AG04450 (cell line): ENCODE data around the gene COL11A2. TPM values are rescaled to one million over a fixed set of nuclear protein-coding genes. Genes with fewer than 3 reads are reported as not detected.
"Not testable (repeated sequence)": the region's sequence is repeated elsewhere in the genome, so short reads cannot be mapped to it uniquely, and the experiment has no call there.

ENCODE experiments used
- CTCF ChIA-PET: fragments of 300-600, 350-600 bp; formaldehyde crosslinking; extraction: SDS; loops from one replicate; lab custom pipeline; 2022; ENCODE audit warnings: antibody characterized with exemption, inconsistent platforms; lab: Charles Lee
- POLR2A ChIA-PET: fragments of 350-600 bp; formaldehyde crosslinking; extraction: SDS; loops from one replicate; lab custom pipeline; 2021; ENCODE audit warnings: antibody characterized with exemption, inconsistent platforms; lab: Yijun Ruan, JAX
- DNase-seq: peaks from one replicate; pipeline ENCODE4 v3.0.0-alpha.2; 2011; ENCODE audit warnings: low read depth, low spot score
- H3K27ac ChIP-seq: one replicate; pipeline ENCODE4 v1.5.1; 2012; ENCODE audit warnings: low read depth, low read length, control low read depth
- H3K27me3 ChIP-seq: one replicate; pipeline ENCODE4 v1.6.0; 2012; ENCODE audit warnings: low read length; ENCODE audit not compliant: control insufficient read depth, insufficient read depth
- H3K4me3 ChIP-seq: 2 replicates; pipeline ENCODE4 v1.5.1; 2011; ENCODE audit warnings: mild to moderate bottlenecking, low read depth, low read length, control low read depth
- H3K9me3 ChIP-seq: 2 replicates; pipeline ENCODE4 v1.5.1; 2012; ENCODE audit warnings: low read length; ENCODE audit not compliant: control insufficient read depth, insufficient read depth
- polyA plus RNA-seq: library from polyadenylated mRNA; depleted of rRNA; stranded (reverse); fragments of >200 nt; gene quantifications from 2 replicates; pipeline ENCODE4 v1.2.3, GENCODE V29; 2011
- TF ChIP-seq, protein P1 (sequence below): IDR thresholded peaks from 2 replicates; pipeline ENCODE4 v1.5.1; 2011; ENCODE audit warnings: low read depth, low read length, control low read depth, inconsistent platforms

The COL11A2 gene
- polyA plus RNA-seq, 1 experiment = 0.26 TPM

DNA sequence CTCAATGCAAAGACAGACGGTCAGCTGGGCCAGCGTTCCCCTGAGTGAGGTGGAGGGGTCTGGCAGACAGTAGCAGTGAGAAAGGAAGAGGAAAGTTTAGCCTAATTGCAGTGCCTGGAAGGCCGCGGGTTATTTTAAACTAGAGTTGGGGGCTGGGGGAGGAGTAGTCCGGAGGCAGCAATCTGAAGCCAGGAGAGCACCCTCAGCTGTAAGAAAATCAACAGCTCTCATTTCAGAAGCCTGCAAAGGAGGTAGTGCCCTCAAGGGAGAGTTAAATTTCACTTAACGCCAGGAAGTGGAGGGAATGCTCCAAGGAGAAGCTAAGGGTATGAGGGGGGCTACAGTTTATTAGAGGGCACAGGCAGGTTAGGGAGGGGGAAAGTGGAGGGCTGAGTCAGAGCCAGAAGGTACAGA, 43.0 kb upstream of the COL11A2 start:
- Histone ChIP-seq H3K4me3 (no peak overlapping the region), H3K9me3 (no peaks in the 10 kb centered on the region), H3K27me3 (peaks cover 33% of the 10 kb centered on the region), H3K27ac (no peak overlapping the region)
- TF ChIP-seq, protein P1, sequence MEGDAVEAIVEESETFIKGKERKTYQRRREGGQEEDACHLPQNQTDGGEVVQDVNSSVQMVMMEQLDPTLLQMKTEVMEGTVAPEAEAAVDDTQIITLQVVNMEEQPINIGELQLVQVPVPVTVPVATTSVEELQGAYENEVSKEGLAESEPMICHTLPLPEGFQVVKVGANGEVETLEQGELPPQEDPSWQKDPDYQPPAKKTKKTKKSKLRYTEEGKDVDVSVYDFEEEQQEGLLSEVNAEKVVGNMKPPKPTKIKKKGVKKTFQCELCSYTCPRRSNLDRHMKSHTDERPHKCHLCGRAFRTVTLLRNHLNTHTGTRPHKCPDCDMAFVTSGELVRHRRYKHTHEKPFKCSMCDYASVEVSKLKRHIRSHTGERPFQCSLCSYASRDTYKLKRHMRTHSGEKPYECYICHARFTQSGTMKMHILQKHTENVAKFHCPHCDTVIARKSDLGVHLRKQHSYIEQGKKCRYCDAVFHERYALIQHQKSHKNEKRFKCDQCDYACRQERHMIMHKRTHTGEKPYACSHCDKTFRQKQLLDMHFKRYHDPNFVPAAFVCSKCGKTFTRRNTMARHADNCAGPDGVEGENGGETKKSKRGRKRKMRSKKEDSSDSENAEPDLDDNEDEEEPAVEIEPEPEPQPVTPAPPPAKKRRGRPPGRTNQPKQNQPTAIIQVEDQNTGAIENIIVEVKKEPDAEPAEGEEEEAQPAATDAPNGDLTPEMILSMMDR = no peak
- POLR2A ChIA-PET = no interaction called here
- DNase-seq = no peak
- CTCF ChIA-PET = interaction anchor here (1.0 to 8.3 kb wide), 2 partner anchors 12 to 14 kb away, joined by 4 to 48 read pairs; no protein-coding TSS in a partner anchor

DNA sequence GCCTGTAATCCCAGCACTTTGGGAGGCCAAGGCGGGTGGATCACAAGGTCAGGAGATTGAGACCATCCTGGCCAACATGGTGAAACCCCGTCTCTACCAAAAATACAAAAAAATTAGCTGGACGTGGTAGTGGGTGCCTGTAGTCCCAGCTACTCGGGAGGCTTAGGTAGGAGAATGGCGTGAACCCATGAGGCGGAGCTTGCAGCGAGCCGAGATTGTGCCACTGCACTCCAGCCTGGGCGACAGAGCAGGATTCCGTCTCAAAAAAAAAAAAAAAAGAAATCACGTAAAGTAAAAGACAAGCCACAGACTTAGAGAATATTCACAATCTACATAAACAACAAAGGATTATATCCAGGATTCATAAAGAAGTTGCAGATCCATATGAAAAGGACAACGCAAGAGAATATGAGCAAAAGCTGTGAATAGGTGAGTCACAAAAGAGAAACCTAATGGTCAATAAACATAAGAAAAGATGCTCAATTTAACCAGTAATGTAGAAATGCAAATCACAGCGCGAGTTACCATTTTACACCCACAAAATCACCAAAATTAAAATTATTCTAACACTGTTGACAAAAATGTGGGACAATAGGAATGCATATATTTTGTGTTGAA, 34.3 kb upstream of the COL11A2 start:
- POLR2A ChIA-PET = interaction anchor here (0.7 kb wide), 1 partner anchor 12 kb away, joined by 3 read pairs; no protein-coding TSS in a partner anchor
- not testable (repeated sequence) for H3K4me3 ChIP-seq, H3K9me3 ChIP-seq, H3K27ac ChIP-seq, H3K27me3 ChIP-seq, DNase-seq
- CTCF ChIA-PET = interaction anchor here (0.6 to 2.6 kb wide), 3 partner anchors 22 to 27 kb away, joined by 5 to 13 read pairs (median 6); no protein-coding TSS in a partner anchor

DNA sequence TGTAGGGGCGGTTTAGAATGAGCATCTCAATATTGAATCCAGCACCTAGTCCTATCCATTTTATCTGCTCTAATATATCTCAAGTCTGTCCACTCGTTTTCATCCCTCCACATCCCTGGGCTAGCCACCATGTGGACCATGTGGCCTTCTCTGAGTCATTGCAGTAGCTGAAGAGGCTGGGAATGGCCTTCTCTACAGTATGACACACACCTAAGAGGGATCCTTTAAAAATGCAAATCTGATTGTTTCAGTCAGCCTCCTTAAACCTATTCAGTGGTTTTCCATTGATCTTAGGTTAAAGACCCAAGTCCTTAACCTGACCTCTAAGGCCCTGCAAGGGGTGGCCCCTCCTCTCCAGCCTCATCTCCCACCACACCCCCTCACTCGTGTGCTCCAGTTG, 25.4 kb upstream of the COL11A2 start:
- DNase-seq = no peak
- POLR2A ChIA-PET = no interaction called here

DNA sequence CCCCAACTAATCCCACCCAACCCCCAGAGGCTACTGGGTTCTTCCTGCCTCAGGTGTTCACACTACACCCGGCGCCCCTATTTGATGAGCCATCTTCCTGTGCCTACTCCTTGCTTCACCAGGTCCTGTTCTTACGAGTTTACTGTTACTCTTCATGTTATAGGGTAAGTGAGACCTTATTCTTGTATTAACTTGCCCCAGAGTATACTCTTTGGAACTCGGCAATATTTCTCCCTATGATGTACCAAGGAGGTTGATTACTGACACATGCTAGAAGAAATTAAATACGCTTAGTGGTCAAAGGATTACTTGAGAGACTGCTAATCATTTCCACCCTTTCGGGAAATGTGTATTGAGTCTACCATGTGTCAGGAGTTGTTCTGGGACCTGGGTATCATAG, 25.0 kb upstream of the COL11A2 start:
- peaks cover 14% of the 10 kb centered on the region for H3K27me3 ChIP-seq
- ChIA-PET POLR2A (no interaction called here), CTCF (no interaction called here)
- no peak overlapping the region for H3K4me3 ChIP-seq
- TF ChIP-seq, protein P1 = no peak
- DNase-seq = no peak
- H3K9me3 ChIP-seq = no peaks in the 10 kb centered on the region
- no peak overlapping the region for H3K27ac ChIP-seq

More for the DNA sequence above, 25.4 kb upstream of the COL11A2 start:
- TF ChIP-seq, protein P1 = no peak
- no peaks in the 10 kb centered on the region for H3K9me3 ChIP-seq
- H3K27ac ChIP-seq = no peak overlapping the region
- peaks cover 14% of the 10 kb centered on the region for H3K27me3 ChIP-seq
- H3K4me3 ChIP-seq = no peak overlapping the region
- CTCF ChIA-PET = no interaction called here

DNA sequence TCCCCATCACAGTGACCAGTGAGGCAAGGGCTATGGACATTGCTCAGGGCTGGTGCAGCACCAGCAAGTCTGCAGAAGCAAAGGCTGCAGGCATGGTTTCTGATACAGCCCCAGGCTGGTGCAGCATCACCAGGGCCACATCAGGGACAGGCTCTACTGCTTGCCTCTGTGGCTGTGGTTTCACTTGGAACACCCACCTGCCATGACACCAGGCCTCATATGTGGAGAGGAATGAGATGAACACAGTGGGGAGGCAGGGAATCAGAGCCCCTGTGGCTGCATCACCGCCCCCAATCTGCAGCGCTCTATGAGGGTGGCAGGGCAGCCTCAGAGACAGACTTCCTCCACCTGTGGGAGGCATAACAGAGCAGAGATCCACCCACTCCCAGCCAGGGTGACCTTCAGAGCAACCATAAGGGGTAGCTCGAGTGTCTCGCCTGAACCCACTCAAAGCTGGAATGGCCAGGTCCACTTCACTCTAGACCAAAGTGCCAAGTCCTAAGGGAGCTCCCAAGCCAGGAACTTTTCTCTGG, 23.9 kb upstream of the COL11A2 start:
- Histone ChIP-seq H3K27ac (no peak overlapping the region), H3K27me3 (peaks cover 11% of the 10 kb centered on the region), H3K4me3 (no peak overlapping the region), H3K9me3 (no peaks in the 10 kb centered on the region)
- TF ChIP-seq, protein P1 = no peak
- no peak for DNase-seq
- CTCF ChIA-PET = no interaction called here
- POLR2A ChIA-PET = no interaction called here
